CD14-positive monocyte (primary cell): ENCODE measurements around the gene SAP130. TPM values are rescaled to one million over a fixed set of nuclear protein-coding genes. Genes with fewer than 3 reads are reported as not detected.

Experiments used
- DNase-seq, 3 donors: peaks; one replicate each; pipeline ENCODE4 v3.0.0-alpha.2; 2011 to 2022
- H2AFZ ChIP-seq: 2 replicates; pipeline ENCODE4 v1.6.0; 2012; ENCODE audit warnings: mild to moderate bottlenecking, low read depth, low read length, inconsistent platforms; ENCODE audit not compliant: insufficient read depth, poor library complexity, severe bottlenecking
- H3K27ac ChIP-seq, 2 donors: 1 replicate in 1 of 2; 2 replicates in 1 of 2; pipeline ENCODE4 v1.5.1; 2012 to 2013; ENCODE audit warnings: low read length in 2 of 2, control low read depth in 1 of 2, inconsistent platforms in 1 of 2, low read depth in 1 of 2, mild to moderate bottlenecking in 1 of 2
- H3K27me3 ChIP-seq, 2 donors: one replicate each; pipeline versions ENCODE4 v1.6.0 to v1.6.1; 2011 to 2013; ENCODE audit warnings: low read length in 2 of 2; ENCODE audit not compliant: control insufficient read depth in 2 of 2, insufficient read depth in 2 of 2
- H3K36me3 ChIP-seq, 2 donors: replicated peaks in 1 of 2; 1 replicate in 1 of 2; 2 replicates in 1 of 2; pipeline versions ENCODE4 v1.5.1 to v1.6.1; 2012 to 2013; ENCODE audit warnings: low read length in 2 of 2, control low read depth in 1 of 2, inconsistent platforms in 1 of 2, mild to moderate bottlenecking in 1 of 2; ENCODE audit not compliant: insufficient read depth in 2 of 2, control insufficient read depth in 1 of 2
- H3K4me1 ChIP-seq, 2 donors: 1 replicate in 1 of 2; 2 replicates in 1 of 2; pipeline versions ENCODE4 v1.5.1 to v1.6.1; 2012 to 2013; ENCODE audit warnings: low read length in 2 of 2, control low read depth in 1 of 2, inconsistent platforms in 1 of 2, mild to moderate bottlenecking in 1 of 2, moderate library complexity in 1 of 2; ENCODE audit not compliant: insufficient read depth in 2 of 2, control insufficient read depth in 1 of 2
- H3K4me2 ChIP-seq: replicated peaks from 2 replicates; pipeline ENCODE3; 2012; ENCODE audit warnings: low read length, moderate library complexity, mild to moderate bottlenecking; ENCODE audit not compliant: poor library complexity, severe bottlenecking; ENCODE audit errors: extremely low read depth
- H3K4me3 ChIP-seq, 3 experiments: fragments of 200-600 bp in 1 of 3; sonication (generic) in 1 of 3; replicated peaks in 1 of 3; 1 replicate in 2 of 3; 2 replicates in 1 of 3; pipeline ENCODE4 v1.5.1; 2011 to 2013; ENCODE audit warnings: low read length in 3 of 3, mild to moderate bottlenecking in 3 of 3, control low read depth in 2 of 3, low read depth in 2 of 3, inconsistent platforms in 1 of 3, moderate library complexity in 1 of 3
- H3K79me2 ChIP-seq: 2 replicates; pipeline ENCODE4 v1.6.0; 2012; ENCODE audit warnings: mild to moderate bottlenecking, control low read depth, inconsistent platforms, low read length, moderate library complexity; ENCODE audit not compliant: insufficient read depth
- H3K9ac ChIP-seq: 2 replicates; pipeline ENCODE4 v1.6.0; 2017; ENCODE audit warnings: low read length, mild to moderate bottlenecking; ENCODE audit not compliant: insufficient read depth, poor library complexity, severe bottlenecking
- H3K9me3 ChIP-seq, 2 donors: replicated peaks in 1 of 2; 1 replicate in 1 of 2; 2 replicates in 1 of 2; pipeline versions ENCODE4 v1.5.1 to v1.6.1; 2012 to 2013; ENCODE audit warnings: low read length in 2 of 2, control low read depth in 1 of 2; ENCODE audit not compliant: control insufficient read depth in 1 of 2, insufficient read depth in 1 of 2
- H4K20me1 ChIP-seq: 2 replicates; pipeline ENCODE4 v1.6.0; 2012; ENCODE audit warnings: mild to moderate bottlenecking, low read length, control low read depth, moderate library complexity; ENCODE audit not compliant: insufficient read depth
- H3K27ac Mint-ChIP-seq, 7 donors: one replicate each; pipeline ENCODE4 v1.8.0; 2020; ENCODE audit warnings: mild to moderate bottlenecking in 7 of 7, mixed read lengths in 7 of 7, moderate library complexity in 6 of 7, inconsistent platforms in 2 of 7
- H3K27me3 Mint-ChIP-seq, 3 donors: one replicate each; pipeline ENCODE4 v1.8.0; 2021 to 2022; ENCODE audit warnings: low read depth in 3 of 3, mild to moderate bottlenecking in 3 of 3, mixed read lengths in 3 of 3, moderate library complexity in 3 of 3, inconsistent platforms in 1 of 3
- H3K36me3 Mint-ChIP-seq, 2 donors: one replicate each; pipeline ENCODE4 v1.8.0; 2020; ENCODE audit warnings: mixed read lengths in 2 of 2, inconsistent platforms in 1 of 2, mild to moderate bottlenecking in 1 of 2
- H3K4me1 Mint-ChIP-seq: one replicate; pipeline ENCODE4 v1.8.0; 2020; ENCODE audit warnings: mild to moderate bottlenecking, mixed read lengths
- H3K4me3 Mint-ChIP-seq, 2 donors: one replicate each; pipeline ENCODE4 v1.8.0; 2020; ENCODE audit warnings: mild to moderate bottlenecking in 2 of 2, mixed read lengths in 2 of 2, moderate library complexity in 1 of 2
- H3K9me3 Mint-ChIP-seq, 7 donors: one replicate each; pipeline ENCODE4 v1.8.0; 2020 to 2022; ENCODE audit warnings: mixed read lengths in 7 of 7, mild to moderate bottlenecking in 6 of 7, moderate library complexity in 6 of 7, inconsistent platforms in 2 of 7
- CTCF ChIP-seq: fragments of 200-600 bp; IDR thresholded peaks from one replicate; pipeline ENCODE4 v1.8.0; 2022; ENCODE audit warnings: antibody characterized with exemption, mild to moderate bottlenecking
- WGBS: methylation state at CpG from one replicate; pipeline ENCODE4 v1.1.5; 2013; ENCODE audit warnings: missing lambda C conversion rate; ENCODE audit not compliant: insufficient coverage; 5-methylcytosine and 5-hydroxymethylcytosine counted together
- intact Hi-C, 2 donors: fragments of 100-400 bp; cut with micrococcal nuclease; formaldehyde crosslinking; loops; one replicate each; pipeline versions ENCODE4 v1.15.0 to v1.15.1; 2023
- polyA plus RNA-seq, 3 donors: library from polyadenylated mRNA; depleted of rRNA in 1 of 3; unstranded in 2 of 3; stranded (reverse) in 1 of 3; fragments of 300-500 nt in 2 of 3; fragments of >200 nt in 1 of 3; fragmentation: Illumina TruSeq in 2 of 3; gene quantifications; 1 replicate in 2 of 3; 2 replicates in 1 of 3; pipeline ENCODE4 v1.2.3, GENCODE V29; 2012 to 2021

The SAP130 gene
- polyA plus RNA-seq, 3 donors = 2.8 to 16.4 (median 6.4) TPM

- Histone ChIP-seq H3K4me2 (no peak overlapping the region), H3K9ac (no peak overlapping the region), H3K36me3 (no peaks in the 10 kb centered on the region), H3K79me2 (no peaks in the 10 kb centered on the region), H3K9me3 (no peaks in the 10 kb centered on the region), H3K27me3 (no peaks in the 10 kb centered on the region), H3K4me3 (no peak overlapping the region), H3K4me1 (no peaks in the 10 kb centered on the region), H4K20me1 (no peaks in the 10 kb centered on the region), H3K27ac (no peak overlapping the region), H2AFZ (no peak overlapping the region)
- Mint-ChIP-seq H3K27ac (no peak overlapping the region), H3K4me1 (no peaks in the 10 kb centered on the region), H3K4me3 (no peak overlapping the region), H3K36me3 (no peaks in the 10 kb centered on the region), H3K27me3 (peaks cover 0 to 3% (median 0%) of the 10 kb centered on the region in 3 donors), H3K9me3 (no peaks in the 10 kb centered on the region)
- no peak for DNase-seq
- no peak for TF ChIP-seq CTCF
- 96% methylated on average over 4 of the region's 4 CpGs for WGBS
- intact Hi-C loops = no loop called here
Measured at GRCh38 chr2:127917916-127918315, 109.9 kb downstream of the SAP130 start.

- Histone ChIP-seq H3K4me1 (peaks cover 5 to 7% of the 10 kb centered on the region in 2 donors), H3K4me2 (no peak overlapping the region), H3K9me3 (no peaks in the 10 kb centered on the region), H2AFZ (no peak overlapping the region), H4K20me1 (no peaks in the 10 kb centered on the region), H3K36me3 (no peaks in the 10 kb centered on the region), H3K27ac (no peak overlapping the region), H3K27me3 (no peaks in the 10 kb centered on the region), H3K79me2 (no peaks in the 10 kb centered on the region), H3K9ac (no peak overlapping the region), H3K4me3 (no peak overlapping the region)
- TF ChIP-seq CTCF = no peak
- no peak overlapping the region for H3K27ac Mint-ChIP-seq
- no peaks in the 10 kb centered on the region for H3K9me3 Mint-ChIP-seq
- H3K4me1 Mint-ChIP-seq = peaks cover 7% of the 10 kb centered on the region
- H3K36me3 Mint-ChIP-seq = no peaks in the 10 kb centered on the region
- no peak overlapping the region for H3K4me3 Mint-ChIP-seq
- 83% methylated on average over 1 of the region's 8 CpGs for WGBS
- intact Hi-C loops = no loop called here
- peaks cover 0 to 7% (median 0%) of the 10 kb centered on the region in 3 donors for H3K27me3 Mint-ChIP-seq
- DNase-seq = no peak
Measured at GRCh38 chr2:127913808-127914457, 113.9 kb downstream of the SAP130 start.
